Erythroblast (primary cell): ENCODE data around the gene ALDH9A1.

Source experiments
- DNase-seq, 2 experiments: peaks; one replicate each; lab custom pipeline; 2025; lab: John Stamatoyannopoulos, UW
- GATA1 ChIP-seq: IDR thresholded peaks from 2 replicates; pipeline ENCODE4 v1.6.1; 2011; ENCODE audit warnings: low read depth, mild to moderate bottlenecking, control low read depth, low read length, moderate library complexity
- POLR2A ChIP-seq: IDR thresholded peaks from 2 replicates; pipeline ENCODE4 v1.6.1; 2011; ENCODE audit warnings: mild to moderate bottlenecking, low read length

Gene ALDH9A1

GRCh38 chr1:165631342-165632151, 66.8 kb downstream of the ALDH9A1 start:
- DNase-seq, result peak; percentile 85 to 90
- TF ChIP-seq GATA1 (no peak), POLR2A (peak; percentile 3)

- peak; percentile 98 for DNase-seq
- TF ChIP-seq GATA1 (no peak), POLR2A (peak; percentile 85)
Measured at GRCh38 chr1:165630629-165631341, 67.6 kb downstream of the ALDH9A1 start, which contains the start of gene MGST3. Gene MGST3, plus strand, starts transcription at chr1:165631234. Its CDS starts 18,614 bp downstream, at chr1:165649848.

GRCh38 chr1:165629848-165630628, 68.3 kb downstream of the ALDH9A1 start:
- TF ChIP-seq POLR2A (no peak), GATA1 (no peak)
- no peak for DNase-seq

GRCh38 chr1:165629151-165629550, 69.2 kb downstream of the ALDH9A1 start:
- DNase-seq, result no peak
- no peak for TF ChIP-seq POLR2A
- TF ChIP-seq GATA1, result no peak

- peak in 1 of 2 experiments; percentile 10 for DNase-seq
- TF ChIP-seq GATA1 (no peak), POLR2A (no peak)
Measured at GRCh38 chr1:165628147-165628822, 70.1 kb downstream of the ALDH9A1 start.

GRCh38 chr1:165624441-165624840, 73.9 kb downstream of the ALDH9A1 start:
- no peak for DNase-seq
- no peak for TF ChIP-seq GATA1
- TF ChIP-seq POLR2A, result no peak

GRCh38 chr1:165623624-165624023, 74.7 kb downstream of the ALDH9A1 start:
- TF ChIP-seq POLR2A (no peak), GATA1 (no peak)
- DNase-seq, result no peak

GRCh38 chr1:165619647-165620151, 78.7 kb downstream of the ALDH9A1 start:
- no peak for TF ChIP-seq POLR2A
- no peak for TF ChIP-seq GATA1
- no peak for DNase-seq

GRCh38 chr1:165616987-165617546, 81.3 kb downstream of the ALDH9A1 start:
- no peak for DNase-seq
- TF ChIP-seq GATA1 (no peak), POLR2A (no peak)

- TF ChIP-seq POLR2A, result no peak
- no peak for TF ChIP-seq GATA1
- no peak for DNase-seq
Measured at GRCh38 chr1:165616054-165616612, 82.2 kb downstream of the ALDH9A1 start.
